PC-9 (cell line): Measurements from ENCODE around the gene KLHDC9. TPM values are rescaled to one million over a fixed set of nuclear protein-coding genes. Genes with fewer than 3 reads are reported as not detected.

Experiments
- BruUV-seq: library from RNA; stranded (reverse); fragments of 400-500 nt; replicated peaks from 2 replicates; lab custom pipeline; 2021; lab: Mats Ljungman, UMichigan
- CTCF ChIA-PET: fragments of 300-600 bp; sonication (Branson Sonifier 250); formaldehyde crosslinking; loops from one replicate; lab custom pipeline; 2022; ENCODE audit warnings: antibody characterized with exemption; lab: Charles Lee
- POLR2A ChIA-PET: fragments of 300-600 bp; sonication (Branson Sonifier 250); formaldehyde crosslinking; loops from one replicate; lab custom pipeline; 2022; ENCODE audit warnings: antibody characterized with exemption; ENCODE audit not compliant: unreplicated experiment; lab: Charles Lee
- DNase-seq, 2 experiments: peaks; one replicate each; pipeline versions ENCODE4 v3.0.0 to v3.0.0-alpha.2; 2015 to 2022; ENCODE audit warnings: mixed read lengths in 1 of 2
- H2AFZ ChIP-seq: fragments of 200-600 bp; sonication (generic); 2 replicates; pipeline ENCODE4 v1.8.1; 2017; ENCODE audit warnings: antibody characterized with exemption
- H3F3A ChIP-seq: fragments of 200-600 bp; sonication (generic); 2 replicates; pipeline ENCODE4 v1.8.1; 2017; ENCODE audit warnings: antibody characterized with exemption, mild to moderate bottlenecking, low read depth; ENCODE audit not compliant: insufficient read depth
- H3K27ac ChIP-seq: fragments of 200-600 bp; sonication (generic); 2 replicates; pipeline ENCODE4 v1.6.1; 2016; ENCODE audit warnings: mixed run types
- H3K27me3 ChIP-seq: fragments of 200-600 bp; sonication (generic); 2 replicates; pipeline ENCODE4 v1.6.1; 2016; ENCODE audit warnings: low read depth, mixed run types; ENCODE audit not compliant: insufficient read depth
- H3K36me3 ChIP-seq: fragments of 200-600 bp; sonication (generic); 2 replicates; pipeline ENCODE4 v1.6.1; 2016; ENCODE audit warnings: low read depth, mixed run types
- H3K4me1 ChIP-seq: fragments of 200-600 bp; sonication (generic); replicated peaks from 2 replicates; pipeline ENCODE4 v1.6.1; 2016; ENCODE audit warnings: mixed run types; ENCODE audit not compliant: insufficient read depth
- H3K4me2 ChIP-seq: fragments of 200-600 bp; sonication (generic); 2 replicates; pipeline ENCODE4 v1.6.1; 2017; ENCODE audit warnings: mixed run types
- H3K4me3 ChIP-seq: fragments of 200-600 bp; sonication (generic); 2 replicates; pipeline ENCODE4 v1.6.1; 2016; ENCODE audit warnings: mixed run types
- H3K79me2 ChIP-seq: fragments of 200-600 bp; sonication (generic); 2 replicates; pipeline ENCODE4 v1.6.1; 2017; ENCODE audit warnings: low read depth, mixed run types
- H3K9me2 ChIP-seq: fragments of 200-600 bp; sonication (generic); 2 replicates; pipeline ENCODE4 v1.8.1; 2017; ENCODE audit warnings: mild to moderate bottlenecking; ENCODE audit not compliant: insufficient read depth
- H3K9me3 ChIP-seq: fragments of 200-600 bp; sonication (generic); 2 replicates; pipeline ENCODE4 v1.8.1; 2016; ENCODE audit warnings: low read depth; ENCODE audit not compliant: insufficient read depth
- H4K20me1 ChIP-seq: fragments of 200-600 bp; sonication (generic); 2 replicates; pipeline ENCODE4 v1.8.1; 2017; ENCODE audit not compliant: insufficient read depth
- CTCF ChIP-seq: fragments of 200-600 bp; sonication (generic); conservative IDR thresholded peaks from 2 replicates; pipeline ENCODE4 v1.6.1; 2017; ENCODE audit warnings: mixed run types, antibody characterized with exemption, mild to moderate bottlenecking, moderate library complexity
- EZH2 ChIP-seq: fragments of 200-600 bp; sonication (generic); IDR thresholded peaks from 2 replicates; pipeline ENCODE4 v1.8.0; 2017; ENCODE audit warnings: antibody characterized with exemption, low read depth
- intact Hi-C: fragments of 100-400 bp; cut with micrococcal nuclease; formaldehyde crosslinking; loops from one replicate; pipeline ENCODE4 v1.10.0; 2022; ENCODE audit not compliant: unreplicated experiment
- total RNA-seq: library from RNA; stranded (reverse); gene quantifications from 2 replicates; pipeline ENCODE4 v1.2.3, GENCODE V29; 2021

Gene KLHDC9
- total RNA-seq, 1 experiment from 2014 or later, result 5.6 TPM

GRCh38 chr1:161139766-161140165 is 41.6 kb downstream of the KLHDC9 start:
- H3K4me2 ChIP-seq, result no peak overlapping the region
- CTCF ChIA-PET, result interaction anchor here (0.7 kb wide), 1 partner anchor 86 kb away, joined by 4 read pairs; no protein-coding TSS in a partner anchor
- H3K9me2 ChIP-seq, result no peaks in the 10 kb centered on the region
- H3K4me1 ChIP-seq, result peaks cover 16% of the 10 kb centered on the region
- TF ChIP-seq EZH2 (no peak), CTCF (peak; percentile 80)
- BruUV-seq, result no TSS peak
- POLR2A ChIA-PET, result no interaction called here
- H3K79me2 ChIP-seq, result peaks cover 17% of the 10 kb centered on the region
- intact Hi-C loops, result loop anchor here (2.0 to 10.0 kb wide), 3 partner anchors 145 to 459 kb away; no protein-coding TSS in a partner anchor
- H2AFZ ChIP-seq, result no peak overlapping the region
- no peaks in the 10 kb centered on the region for H3K27me3 ChIP-seq
- no peak overlapping the region for H3K27ac ChIP-seq
- no peak overlapping the region for H3K4me3 ChIP-seq
- peaks cover 33% of the 10 kb centered on the region for H3F3A ChIP-seq
- DNase-seq, result peak in 1 of 2 experiments; percentile 37
- no peaks in the 10 kb centered on the region for H3K36me3 ChIP-seq
- H4K20me1 ChIP-seq, result peaks cover 3% of the 10 kb centered on the region; the same call in 1 of the 2 replicates
- no peaks in the 10 kb centered on the region for H3K9me3 ChIP-seq

- intact Hi-C loops, result no loop called here
These were observed 42.7 kb downstream of the KLHDC9 start for GRCh38 chr1:161140755-161141400.

GRCh38 chr1:161145832-161146231 is 47.7 kb downstream of the KLHDC9 start:
- POLR2A ChIA-PET, result no interaction called here
- no peak for TF ChIP-seq EZH2
- no peak for TF ChIP-seq CTCF
- H3K9me3 ChIP-seq, result no peaks in the 10 kb centered on the region
- no peaks in the 10 kb centered on the region for H3K9me2 ChIP-seq
- no peaks in the 10 kb centered on the region for H3K36me3 ChIP-seq
- CTCF ChIA-PET, result no interaction called here
- intact Hi-C loops, result no loop called here
- no peaks in the 10 kb centered on the region for H3K27me3 ChIP-seq
- H4K20me1 ChIP-seq, result no peaks in the 10 kb centered on the region
- peaks cover 16% of the 10 kb centered on the region; the same call in 1 of the 2 replicates for H3F3A ChIP-seq
- no peak overlapping the region for H2AFZ ChIP-seq
- H3K4me2 ChIP-seq, result no peak overlapping the region
- no peak overlapping the region for H3K4me3 ChIP-seq
- no TSS peak for BruUV-seq
- H3K4me1 ChIP-seq, result no peaks in the 10 kb centered on the region
- no peaks in the 10 kb centered on the region for H3K79me2 ChIP-seq
- no peak overlapping the region for H3K27ac ChIP-seq
- DNase-seq, result no peak

More at GRCh38 chr1:161140755-161141400, 42.7 kb downstream of the KLHDC9 start:
- Histone ChIP-seq H2AFZ (no peak overlapping the region), H4K20me1 (peaks cover 3% of the 10 kb centered on the region; the same call in 1 of the 2 replicates), H3K4me2 (no peak overlapping the region), H3K4me3 (no peak overlapping the region), H3K27me3 (no peaks in the 10 kb centered on the region), H3K27ac (no peak overlapping the region), H3K4me1 (peaks cover 10% of the 10 kb centered on the region), H3K9me2 (no peaks in the 10 kb centered on the region), H3K9me3 (no peaks in the 10 kb centered on the region), H3K79me2 (peaks cover 6% of the 10 kb centered on the region), H3K36me3 (no peaks in the 10 kb centered on the region), H3F3A (peaks cover 31% of the 10 kb centered on the region)
- POLR2A ChIA-PET, result interaction anchor here (0.6 kb wide), 1 partner anchor 95 kb away, joined by 4 read pairs; no protein-coding TSS in a partner anchor
- BruUV-seq, result no TSS peak
- TF ChIP-seq CTCF (no peak), EZH2 (no peak)
- CTCF ChIA-PET, result interaction anchor here (0.7 kb wide), 1 partner anchor 453 kb away, joined by 3 read pairs; no protein-coding TSS in a partner anchor
- DNase-seq, result no peak

Other genes starting within 250 kb of the KLHDC9 start
- not detected in 2 replicates for gene CD244, start 235.5 kb upstream of the KLHDC9 start, total RNA-seq
- not detected in 2 replicates for gene ITLN1, start 213.2 kb upstream of the KLHDC9 start, total RNA-seq
- not detected in 2 replicates for gene ITLN2, start 143.6 kb upstream of the KLHDC9 start, total RNA-seq
- gene F11R, start 77.2 kb upstream of the KLHDC9 start, total RNA-seq, result 99.9 and 117 TPM in 2 replicates
- gene TSTD1, start 59.4 kb upstream of the KLHDC9 start, total RNA-seq, result 51.4 and 70.8 TPM in 2 replicates
- gene USF1, start 52.4 kb upstream of the KLHDC9 start, total RNA-seq, result 34.8 and 43.2 TPM in 2 replicates
- 0.46 and 0.65 TPM in 2 replicates for gene ARHGAP30, start 28.5 kb upstream of the KLHDC9 start, total RNA-seq
- gene NECTIN4, start 8.8 kb upstream of the KLHDC9 start, total RNA-seq, result 8.8 and 9.0 TPM in 2 replicates
- gene PFDN2, start 19.7 kb downstream of the KLHDC9 start, total RNA-seq, result 68.2 and 74.4 TPM in 2 replicates
- 25.9 and 26.8 TPM in 2 replicates for gene NIT1, start 19.7 kb downstream of the KLHDC9 start, total RNA-seq
- gene DEDD, start 34.3 kb downstream of the KLHDC9 start, total RNA-seq, result 26.7 and 29.8 TPM in 2 replicates
- gene UFC1, start 55.6 kb downstream of the KLHDC9 start, total RNA-seq, result 74.2 and 74.9 TPM in 2 replicates
- 32.3 and 34.8 TPM in 2 replicates for gene USP21, start 61.1 kb downstream of the KLHDC9 start, total RNA-seq
- gene PPOX, start 68.1 kb downstream of the KLHDC9 start, total RNA-seq, result 23.1 and 26.4 TPM in 2 replicates
- gene B4GALT3, start 79.1 kb downstream of the KLHDC9 start, total RNA-seq, result 35.5 and 47.8 TPM in 2 replicates
- gene ADAMTS4, start 100.7 kb downstream of the KLHDC9 start, total RNA-seq, result 0.08 TPM in 1 of 2 replicates, not detected in the other
- 99.5 and 107 TPM in 2 replicates for gene NDUFS2, start 104.0 kb downstream of the KLHDC9 start, total RNA-seq
- gene FCER1G, start 116.9 kb downstream of the KLHDC9 start, total RNA-seq, result 1.3 TPM in 1 of 2 replicates, not detected in the other
- gene APOA2, start 125.3 kb downstream of the KLHDC9 start, total RNA-seq, result not detected in 2 replicates
- gene TOMM40L, start 127.7 kb downstream of the KLHDC9 start, total RNA-seq, result 4.3 and 6.7 TPM in 2 replicates
- not detected in 2 replicates for gene NR1I3, start 139.8 kb downstream of the KLHDC9 start, total RNA-seq
- gene PCP4L1, start 160.4 kb downstream of the KLHDC9 start, total RNA-seq, result not detected in 2 replicates
- gene MPZ, start 211.6 kb downstream of the KLHDC9 start, total RNA-seq, result 0.39 and 0.43 TPM in 2 replicates
- gene SDHC, start 216.0 kb downstream of the KLHDC9 start, total RNA-seq, result 215 and 216 TPM in 2 replicates